ENCODE results near the gene CFP.
"Not testable (repeated sequence)": the region's sequence is repeated elsewhere in the genome, so short reads cannot be mapped to it uniquely, and the experiment has no call there.

The CFP gene

GRCh38 chrX:47603125-47603524 lies 26.6 kb downstream of the CFP start:
- not testable (repeated sequence) for DNase-seq (ENCODE audit: low read depth)

GRCh38 chrX:47597222-47597621 lies 32.5 kb downstream of the CFP start:
- DNase-seq (ENCODE audit: low read depth): no peak

- DNase-seq (ENCODE audit: low read depth): peak; percentile 47
Measured at GRCh38 chrX:47596256-47596655, 33.5 kb downstream of the CFP start.

- peak; percentile 81 for DNase-seq (ENCODE audit: low read depth)
Measured at GRCh38 chrX:47595716-47596251, 33.9 kb downstream of the CFP start.

- DNase-seq (ENCODE audit: low read depth): no peak
Measured at GRCh38 chrX:47593522-47593921, 36.2 kb downstream of the CFP start.

GRCh38 chrX:47590984-47591383 lies 38.7 kb downstream of the CFP start:
- DNase-seq (ENCODE audit: low read depth): no peak

GRCh38 chrX:47587906-47588735 lies 41.6 kb downstream of the CFP start:
- DNase-seq (ENCODE audit: low read depth): no peak

- DNase-seq (ENCODE audit: low read depth): no peak
Measured at GRCh38 chrX:47587091-47587891, 42.4 kb downstream of the CFP start.

- no peak for DNase-seq (ENCODE audit: low read depth)
Measured at GRCh38 chrX:47586043-47586787, 43.5 kb downstream of the CFP start.

GRCh38 chrX:47585273-47585672 lies 44.5 kb downstream of the CFP start:
- no peak for DNase-seq (ENCODE audit: low read depth)

- DNase-seq (ENCODE audit: low read depth): no peak
Measured at GRCh38 chrX:47584714-47585113, 45.0 kb downstream of the CFP start.

- no peak for DNase-seq (ENCODE audit: low read depth)
Measured at GRCh38 chrX:47583240-47583861, 46.4 kb downstream of the CFP start.

- DNase-seq (ENCODE audit: low read depth): peak; percentile 96
Measured at GRCh38 chrX:47581731-47582647, 47.7 kb downstream of the CFP start, which contains the start of gene TIMP1. Gene TIMP1, plus strand, starts transcription at chrX:47582436. Its CDS starts 980 bp downstream, at chrX:47583416.

- DNase-seq (ENCODE audit: low read depth): peak; percentile 72
Measured at GRCh38 chrX:47579537-47579936, 50.2 kb downstream of the CFP start.

GRCh38 chrX:47578692-47579091 lies 51.0 kb downstream of the CFP start:
- DNase-seq (ENCODE audit: low read depth): no peak

- DNase-seq (ENCODE audit: low read depth): no peak
Measured at GRCh38 chrX:47577901-47578300, 51.8 kb downstream of the CFP start.

GRCh38 chrX:47577424-47577823 lies 52.3 kb downstream of the CFP start:
- DNase-seq (ENCODE audit: low read depth): no peak

- DNase-seq (ENCODE audit: low read depth): no peak
Measured at GRCh38 chrX:47576021-47576898, 53.5 kb downstream of the CFP start.

- DNase-seq (ENCODE audit: low read depth): no peak
Measured at GRCh38 chrX:47574547-47575301, 55.0 kb downstream of the CFP start.

Measured in EH (cell line).